ENCODE measurements around the gene SH3GL3.

SH3GL3 gene

GRCh38 chr15:83514584-83514983 is 67.4 kb downstream of the SH3GL3 start:
- H3K4me2 ChIP-seq (ENCODE audit: low read length), result no peak overlapping the region
- H3K4me3 ChIP-seq (ENCODE audit: low read depth, low read length, poor library complexity, severe bottlenecking), result no peak overlapping the region
- H3K79me2 ChIP-seq (ENCODE audit: insufficient read depth, low read length), result no peaks in the 10 kb centered on the region
- no peak overlapping the region for H2AFZ ChIP-seq (ENCODE audit: low read length)
- no peaks in the 10 kb centered on the region for H3K27me3 ChIP-seq (ENCODE audit: insufficient read depth, low read length)
- no peaks in the 10 kb centered on the region for H4K20me1 ChIP-seq (ENCODE audit: insufficient read depth, low read length)
- H3K9me3 ChIP-seq (ENCODE audit: low read length), result no peaks in the 10 kb centered on the region
- no peaks in the 10 kb centered on the region for H3K36me3 ChIP-seq (ENCODE audit: insufficient read depth, low read length)
- no peak for TF ChIP-seq EZH2 (IDR thresholded peaks at IDR 0.05; ENCODE audit: borderline replicate concordance, low read length)
- TF ChIP-seq, protein P1, sequence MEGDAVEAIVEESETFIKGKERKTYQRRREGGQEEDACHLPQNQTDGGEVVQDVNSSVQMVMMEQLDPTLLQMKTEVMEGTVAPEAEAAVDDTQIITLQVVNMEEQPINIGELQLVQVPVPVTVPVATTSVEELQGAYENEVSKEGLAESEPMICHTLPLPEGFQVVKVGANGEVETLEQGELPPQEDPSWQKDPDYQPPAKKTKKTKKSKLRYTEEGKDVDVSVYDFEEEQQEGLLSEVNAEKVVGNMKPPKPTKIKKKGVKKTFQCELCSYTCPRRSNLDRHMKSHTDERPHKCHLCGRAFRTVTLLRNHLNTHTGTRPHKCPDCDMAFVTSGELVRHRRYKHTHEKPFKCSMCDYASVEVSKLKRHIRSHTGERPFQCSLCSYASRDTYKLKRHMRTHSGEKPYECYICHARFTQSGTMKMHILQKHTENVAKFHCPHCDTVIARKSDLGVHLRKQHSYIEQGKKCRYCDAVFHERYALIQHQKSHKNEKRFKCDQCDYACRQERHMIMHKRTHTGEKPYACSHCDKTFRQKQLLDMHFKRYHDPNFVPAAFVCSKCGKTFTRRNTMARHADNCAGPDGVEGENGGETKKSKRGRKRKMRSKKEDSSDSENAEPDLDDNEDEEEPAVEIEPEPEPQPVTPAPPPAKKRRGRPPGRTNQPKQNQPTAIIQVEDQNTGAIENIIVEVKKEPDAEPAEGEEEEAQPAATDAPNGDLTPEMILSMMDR (IDR thresholded peaks at IDR 0.05; ENCODE audit: low read length), result no peak
- no peak overlapping the region for H3K9ac ChIP-seq (ENCODE audit: low read length)
- no peak overlapping the region for H3K27ac ChIP-seq (ENCODE audit: low read depth, low read length, poor library complexity, severe bottlenecking)
- H3K4me1 ChIP-seq (ENCODE audit: insufficient read depth, low read length, severe bottlenecking), result no peaks in the 10 kb centered on the region
- no peaks in the 10 kb centered on the region for H3K9me2 ChIP-seq (ENCODE audit: low read depth, low read length)
- no peaks in the 10 kb centered on the region for H3F3A ChIP-seq (ENCODE audit: insufficient read depth, low read length)

- Histone ChIP-seq H3K9me3 (ENCODE audit: low read length) (no peaks in the 10 kb centered on the region), H3K4me2 (ENCODE audit: low read length) (no peak overlapping the region), H4K20me1 (ENCODE audit: insufficient read depth, low read length) (no peaks in the 10 kb centered on the region), H3K36me3 (ENCODE audit: insufficient read depth, low read length) (no peaks in the 10 kb centered on the region), H3F3A (ENCODE audit: insufficient read depth, low read length) (no peaks in the 10 kb centered on the region), H3K9ac (ENCODE audit: low read length) (no peak overlapping the region), H3K4me3 (ENCODE audit: low read depth, low read length, poor library complexity, severe bottlenecking) (no peak overlapping the region), H2AFZ (ENCODE audit: low read length) (no peak overlapping the region), H3K9me2 (ENCODE audit: low read depth, low read length) (no peaks in the 10 kb centered on the region), H3K4me1 (ENCODE audit: insufficient read depth, low read length, severe bottlenecking) (no peaks in the 10 kb centered on the region), H3K79me2 (ENCODE audit: insufficient read depth, low read length) (no peaks in the 10 kb centered on the region), H3K27me3 (ENCODE audit: insufficient read depth, low read length) (no peaks in the 10 kb centered on the region), H3K27ac (ENCODE audit: low read depth, low read length, poor library complexity, severe bottlenecking) (no peak overlapping the region)
- TF ChIP-seq EZH2 (IDR thresholded peaks at IDR 0.05; ENCODE audit: borderline replicate concordance, low read length), result no peak
- TF ChIP-seq, protein P1 (IDR thresholded peaks at IDR 0.05; ENCODE audit: low read length), result no peak
Observed at GRCh38 chr15:83515164-83515563, 68.0 kb downstream of the SH3GL3 start.

DNA sequence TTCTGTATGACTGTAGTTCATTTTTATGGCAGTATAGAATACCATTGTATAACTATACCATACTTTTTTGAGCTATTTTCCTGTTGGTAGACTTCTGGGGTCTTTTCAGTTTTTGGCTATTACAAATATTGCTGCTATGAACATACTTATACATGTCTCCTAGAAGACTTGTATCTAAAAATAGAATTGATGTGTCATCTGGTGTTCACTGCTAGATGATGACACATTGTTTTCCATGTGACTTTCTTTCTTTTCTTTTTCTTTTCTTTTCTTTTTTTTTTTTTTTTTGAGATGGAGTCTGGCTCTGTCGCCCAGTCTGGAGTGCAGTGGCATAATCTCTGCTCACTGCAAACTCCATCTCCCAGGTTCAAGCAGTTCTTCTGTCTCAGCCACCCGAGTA is 69.8 kb downstream of the SH3GL3 start:
- Histone ChIP-seq H3K27ac (ENCODE audit: low read depth, low read length, poor library complexity, severe bottlenecking) (no peak overlapping the region), H3K4me2 (ENCODE audit: low read length) (no peak overlapping the region), H3K27me3 (ENCODE audit: insufficient read depth, low read length) (no peaks in the 10 kb centered on the region), H3K4me1 (ENCODE audit: insufficient read depth, low read length, severe bottlenecking) (no peaks in the 10 kb centered on the region), H3K36me3 (ENCODE audit: insufficient read depth, low read length) (no peaks in the 10 kb centered on the region), H3K9me3 (ENCODE audit: low read length) (no peaks in the 10 kb centered on the region), H3K4me3 (ENCODE audit: low read depth, low read length, poor library complexity, severe bottlenecking) (no peak overlapping the region), H2AFZ (ENCODE audit: low read length) (no peak overlapping the region), H3K79me2 (ENCODE audit: insufficient read depth, low read length) (no peaks in the 10 kb centered on the region), H3K9me2 (ENCODE audit: low read depth, low read length) (no peaks in the 10 kb centered on the region), H3K9ac (ENCODE audit: low read length) (no peak overlapping the region), H4K20me1 (ENCODE audit: insufficient read depth, low read length) (no peaks in the 10 kb centered on the region), H3F3A (ENCODE audit: insufficient read depth, low read length) (no peaks in the 10 kb centered on the region)
- TF ChIP-seq, protein P1 (IDR thresholded peaks at IDR 0.05; ENCODE audit: low read length), result no peak
- TF ChIP-seq EZH2 (IDR thresholded peaks at IDR 0.05; ENCODE audit: borderline replicate concordance, low read length), result no peak
